Aortic smooth muscle cell (primary cell): Measurements from ENCODE around the gene METTL1. TPM values are rescaled to one million over a fixed set of nuclear protein-coding genes. Genes with fewer than 3 reads are reported as not detected.

Source experiments
- total RNA-seq: library from RNA; depleted of rRNA; stranded (reverse); fragments of >200 nt; gene quantifications from 2 replicates; pipeline ENCODE4 v1.2.3, GENCODE V29; 2014

The METTL1 gene
- total RNA-seq, result 3.6 and 5.5 TPM in 2 replicates

DNA sequence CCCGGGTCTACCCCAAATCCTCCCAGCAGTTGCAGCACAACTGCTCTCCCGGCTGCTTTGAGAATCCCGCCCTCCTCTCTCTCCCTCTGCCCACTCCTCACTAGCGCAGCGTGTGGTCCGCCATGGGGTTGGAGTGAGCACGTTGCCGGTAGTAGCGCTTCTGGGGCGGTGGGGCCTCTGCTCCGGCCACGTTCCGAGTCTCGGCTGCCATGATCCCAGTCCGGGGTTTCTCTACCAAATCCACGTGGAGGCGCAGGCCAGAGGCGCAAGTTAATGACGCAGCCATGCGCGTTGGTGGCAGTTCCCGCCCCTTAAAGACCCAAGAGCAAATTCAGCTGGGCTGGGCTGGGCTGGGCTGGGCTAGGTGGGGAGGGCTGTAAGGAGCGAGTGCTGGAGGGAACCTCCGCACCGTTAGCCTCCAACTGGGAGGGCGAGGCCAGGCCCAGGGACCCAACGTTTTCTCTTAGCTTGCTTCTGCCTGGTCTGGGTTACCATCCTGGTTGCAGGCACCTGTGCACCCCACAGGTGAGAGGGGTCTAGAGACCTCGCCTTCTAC, at the start of gene METTL1:
TSS of gene METTL1 (minus strand) at position 233 of the 556 bp plus-strand sequence. CDS start at position 211, 22 bp downstream.

DNA sequence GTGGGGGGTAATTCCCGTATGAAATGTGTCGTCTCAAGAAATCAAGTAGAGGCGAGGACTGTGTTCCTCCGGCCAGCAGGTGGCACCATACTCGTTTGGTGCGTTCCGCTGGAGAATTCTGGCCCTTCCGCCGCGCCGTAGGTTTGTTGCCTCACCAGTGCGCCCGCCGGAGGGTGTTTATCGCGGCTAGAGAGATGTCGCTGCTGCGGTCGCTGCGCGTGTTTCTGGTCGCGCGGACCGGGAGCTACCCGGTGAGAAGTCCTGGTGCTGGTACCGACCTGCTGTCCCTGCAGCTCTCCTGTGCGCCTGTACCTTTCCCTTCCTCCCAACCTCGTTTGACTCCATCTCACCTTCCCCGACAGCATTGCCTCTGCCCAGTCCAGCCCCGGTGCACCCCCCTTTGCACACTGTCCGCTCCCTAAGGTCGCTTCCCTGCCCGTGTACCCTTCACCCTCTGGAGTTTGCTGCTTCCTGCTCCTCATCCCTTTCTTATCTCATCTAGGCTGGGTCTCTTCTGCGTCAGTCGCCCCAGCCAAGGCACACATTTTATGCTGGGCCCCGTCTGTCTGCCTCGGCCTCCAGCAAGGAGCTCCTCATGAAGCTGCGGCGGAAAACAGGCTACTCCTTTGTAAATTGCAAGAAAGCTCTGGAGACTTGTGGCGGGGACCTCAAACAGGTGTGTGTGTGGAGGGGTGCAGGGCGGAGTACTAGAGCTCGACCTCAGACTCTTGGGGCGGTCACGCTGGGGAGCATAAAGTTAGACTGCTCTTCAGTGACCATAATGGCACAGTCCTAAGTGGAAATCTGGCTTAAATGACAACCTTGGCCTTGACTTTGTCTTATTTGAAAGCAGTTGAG, 10.9 kb upstream of the METTL1 start, which contains the start of gene TSFM:
TSS of gene TSFM (plus strand) at position 180 of the 858 bp plus-strand sequence. CDS start at position 195, 15 bp downstream.

DNA sequence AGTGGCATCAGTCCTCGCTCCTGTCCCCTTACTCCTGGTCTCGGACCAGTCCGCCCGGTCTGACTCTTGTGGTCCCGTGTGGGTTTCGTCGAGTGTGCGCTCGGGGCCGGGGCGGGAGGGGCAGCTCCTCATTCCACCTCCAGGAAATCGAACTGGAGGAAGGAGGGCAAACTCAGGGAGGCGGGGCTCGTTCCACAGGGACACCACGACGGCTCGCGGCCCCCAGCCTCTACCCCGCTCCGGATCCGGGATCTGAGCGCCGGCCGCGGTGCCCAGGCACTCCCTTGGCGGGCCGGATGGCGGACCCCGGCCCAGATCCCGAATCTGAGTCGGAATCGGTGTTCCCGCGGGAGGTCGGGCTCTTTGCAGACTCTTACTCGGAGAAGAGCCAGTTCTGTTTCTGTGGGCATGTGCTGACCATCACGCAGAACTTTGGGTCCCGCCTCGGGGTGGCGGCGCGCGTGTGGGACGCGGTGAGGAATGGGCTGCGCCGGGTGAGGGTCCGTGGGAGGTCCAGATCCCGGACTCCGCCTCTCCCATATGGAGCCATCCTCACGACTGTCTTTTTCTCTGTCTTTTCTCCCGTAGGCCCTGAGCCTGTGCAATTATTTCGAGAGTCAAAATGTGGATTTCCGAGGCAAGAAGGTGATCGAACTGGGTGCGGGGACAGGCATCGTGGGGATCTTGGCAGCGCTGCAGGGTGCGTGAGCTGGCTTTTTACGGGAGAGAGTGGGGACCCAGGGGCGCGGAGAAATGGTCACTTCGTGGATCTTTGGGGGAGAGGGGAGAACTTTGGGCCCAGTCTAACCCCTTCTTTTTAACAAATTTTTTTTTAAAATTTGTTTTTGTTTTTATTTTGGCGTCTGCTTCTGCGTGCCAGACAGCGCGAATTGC, 771 bp upstream of the METTL1 start, which contains the start of gene EEF1AKMT3:
TSS of gene EEF1AKMT3 (plus strand) at position 186 of the 894 bp plus-strand sequence. CDS start at position 297, 111 bp downstream.

DNA sequence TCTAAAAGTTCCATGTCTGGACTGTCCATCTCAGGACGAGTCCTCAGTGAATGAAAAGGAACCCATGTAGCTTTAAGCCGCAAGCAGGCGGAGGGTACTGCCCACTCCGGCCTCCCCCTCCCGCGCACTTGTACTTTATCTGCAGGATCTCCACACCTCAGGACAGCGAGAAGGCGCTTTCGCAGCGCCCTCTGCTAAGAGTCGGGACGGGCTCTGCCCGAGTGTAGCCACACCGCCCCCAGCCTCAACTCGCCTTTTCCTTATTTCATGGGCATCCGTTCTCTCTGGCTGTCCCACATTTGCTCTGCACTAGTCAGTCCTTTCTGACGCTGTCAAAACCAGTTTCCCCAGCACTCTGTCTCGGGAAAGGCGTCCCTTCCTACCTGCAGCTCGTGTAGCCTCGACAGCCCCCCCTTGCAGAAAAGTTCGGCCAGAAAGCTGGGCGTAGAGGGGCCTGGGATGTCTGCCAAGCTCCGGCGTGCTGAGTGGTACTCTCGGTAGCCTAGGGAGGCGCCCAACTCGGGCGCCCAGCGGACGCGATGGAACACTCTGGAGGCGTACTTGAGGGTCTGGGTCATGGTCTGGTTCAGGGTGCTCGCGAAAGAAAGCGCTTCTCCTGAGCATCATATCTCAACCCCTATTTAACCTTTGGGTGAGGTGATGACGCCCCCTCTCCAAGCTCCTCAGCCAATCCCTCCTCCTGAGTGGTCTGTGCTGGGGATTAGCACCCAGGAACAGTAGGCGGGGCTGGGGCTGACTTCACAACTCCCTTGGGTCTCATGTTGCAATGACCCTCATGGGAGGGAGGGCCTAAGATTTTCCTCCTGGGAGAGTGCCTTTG, 5.2 kb downstream of the METTL1 start, which contains the start of gene CYP27B1:
TSS of gene CYP27B1 (minus strand) at position 615 of the 841 bp plus-strand sequence. CDS start at position 578, 37 bp downstream.

DNA sequence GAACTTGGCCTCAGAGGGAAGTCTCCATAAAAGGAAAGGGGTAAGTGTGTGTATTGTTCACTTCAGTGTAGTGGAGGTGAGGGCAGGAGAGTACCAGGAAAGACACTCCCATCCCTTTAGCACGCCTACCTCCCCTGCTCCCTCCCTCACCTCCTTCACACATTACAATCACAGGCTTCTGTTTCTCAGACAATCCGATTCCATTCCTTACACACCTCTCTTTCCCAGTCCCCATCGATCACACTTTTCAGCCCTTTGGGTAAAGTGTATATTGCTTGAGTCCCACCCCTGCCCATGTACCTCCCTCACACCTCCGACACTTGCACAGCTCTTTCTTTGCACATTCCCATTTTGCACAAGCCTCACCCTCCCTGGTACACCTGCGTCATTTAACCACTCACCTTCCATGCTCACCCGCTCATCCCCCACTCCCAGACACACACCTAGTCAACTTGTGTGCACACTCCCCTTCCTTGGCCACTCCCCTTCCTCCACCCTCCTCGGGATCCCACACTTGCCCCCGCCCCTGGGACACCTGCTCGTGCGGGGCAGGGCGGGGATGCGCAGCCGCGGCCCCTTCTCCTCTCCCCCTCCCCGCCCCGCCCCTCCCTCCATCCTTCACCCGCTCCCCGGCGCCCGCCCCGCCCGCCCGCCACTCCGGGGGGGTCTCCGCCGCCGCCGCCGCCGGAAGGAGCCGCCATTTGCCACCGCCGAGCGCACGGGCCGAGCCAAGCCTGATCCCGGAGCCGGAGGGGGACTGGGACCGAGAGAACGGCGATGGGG, 17.3 kb downstream of the METTL1 start, which contains the start of gene MARCHF9:
TSS of gene MARCHF9 (plus strand) at position 693 of the 783 bp plus-strand sequence. CDS start 426 bp downstream, outside the sequence.

DNA sequence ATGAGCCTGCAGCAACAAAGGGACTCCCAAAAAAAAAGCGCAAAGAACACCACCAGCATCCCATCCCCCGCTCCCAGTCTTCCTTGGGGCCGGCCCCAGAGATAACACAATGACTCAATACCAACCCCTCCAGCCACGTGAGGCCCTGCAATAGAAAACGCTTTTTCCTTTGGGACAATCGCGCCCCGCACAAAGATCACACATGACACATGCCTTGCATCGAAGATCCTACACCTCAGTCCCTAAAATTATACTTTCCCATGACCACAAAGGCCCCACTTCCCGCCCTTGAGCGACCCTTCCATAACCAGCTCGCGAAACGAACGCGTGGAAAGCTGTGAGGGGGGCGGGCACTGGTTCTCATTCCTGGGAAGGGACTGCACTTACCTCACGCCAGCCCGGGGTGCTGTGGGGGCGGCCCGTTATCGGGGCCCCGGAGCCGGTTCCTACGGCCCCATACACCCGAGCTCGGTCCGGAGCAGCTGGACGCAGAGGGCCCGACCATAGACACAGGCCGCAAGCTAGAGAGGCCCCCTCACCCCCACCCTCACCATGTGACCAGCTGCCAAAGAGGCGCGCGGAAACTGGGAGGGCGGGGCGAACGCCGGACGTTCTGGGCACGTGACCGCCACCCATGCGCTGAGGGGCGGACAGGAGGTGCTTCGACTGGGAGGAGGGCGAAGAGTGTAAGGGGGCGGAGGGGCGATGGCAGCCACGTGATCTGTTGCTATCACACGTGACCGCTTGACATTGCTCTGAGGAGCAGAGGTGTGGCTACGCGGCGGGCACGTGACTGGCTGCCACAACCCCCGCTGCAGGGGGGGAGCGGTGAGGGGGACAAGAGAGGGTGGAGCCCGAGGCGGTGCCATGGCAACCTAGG, 19.9 kb downstream of the METTL1 start, which contains the start of gene CDK4:
TSS of gene CDK4 (minus strand) at position 523 of the 880 bp plus-strand sequence. CDS start 593 bp downstream, outside the sequence.

DNA sequence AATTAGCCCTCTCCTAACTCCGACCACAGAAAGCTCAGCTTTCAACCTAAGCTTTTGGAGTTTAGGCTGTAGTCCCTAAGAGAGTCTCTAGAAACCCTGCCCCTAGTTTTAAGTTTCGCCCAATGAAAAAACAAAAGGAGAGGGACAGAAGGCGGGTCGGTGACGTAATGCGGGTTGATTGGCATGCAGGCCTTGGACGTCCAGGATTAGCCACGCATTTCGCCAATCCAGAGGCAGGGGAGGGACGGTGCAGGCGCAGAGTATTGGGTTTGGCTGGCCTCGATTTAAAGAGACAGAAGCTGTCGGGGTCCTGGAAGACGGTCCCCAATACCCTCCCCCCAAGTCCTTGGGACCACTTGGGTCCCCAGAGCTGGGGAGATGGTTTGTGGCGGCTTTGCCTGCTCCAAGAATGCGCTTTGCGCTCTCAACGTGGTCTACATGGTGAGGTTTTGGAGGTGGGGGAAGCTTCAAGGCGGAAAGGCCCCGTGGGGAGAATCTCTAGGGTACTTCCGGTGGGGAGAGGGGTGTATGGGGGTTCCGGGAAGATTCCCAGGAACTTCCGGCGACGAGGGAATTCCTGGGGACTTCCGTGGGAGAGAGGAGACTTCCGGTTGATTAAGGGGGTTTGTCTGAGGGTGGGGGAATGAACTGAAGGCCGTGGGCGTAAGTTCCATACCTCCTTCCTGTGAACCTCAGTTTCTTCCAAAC, 27.0 kb downstream of the METTL1 start, which contains the start of gene TSPAN31:
TSS of gene TSPAN31 (plus strand) at position 263 of the 708 bp plus-strand sequence. CDS start at position 379, 116 bp downstream.

DNA sequence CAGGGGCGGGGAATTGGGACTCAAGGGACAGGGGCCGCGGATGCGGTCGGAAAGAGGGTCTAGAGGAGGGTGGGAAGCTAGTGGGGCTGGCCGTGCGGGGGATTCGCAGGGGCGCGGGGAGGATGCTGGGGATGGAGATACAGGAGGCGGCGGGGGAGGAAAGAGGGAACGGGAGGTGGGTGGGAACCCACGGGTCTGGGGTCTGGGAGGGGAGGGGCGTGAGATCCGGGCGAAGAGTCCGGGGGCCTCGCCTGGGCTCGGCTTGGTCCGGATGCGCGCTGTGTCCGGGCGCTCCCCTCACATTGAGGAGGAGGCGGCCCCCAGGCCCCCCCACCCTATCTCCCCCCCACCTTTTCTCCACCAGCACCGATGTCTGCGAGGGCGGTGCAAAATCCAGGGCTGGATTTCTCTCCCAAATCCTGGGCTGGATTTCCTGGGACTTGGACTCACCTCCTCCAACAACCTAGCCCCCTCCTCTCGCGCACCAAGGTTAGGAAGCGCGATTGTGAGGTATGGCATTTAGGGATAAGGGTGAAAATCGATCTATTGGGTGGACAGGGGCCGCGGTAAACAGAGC, 33.2 kb downstream of the METTL1 start, which contains the start of gene AGAP2:
TSS of gene AGAP2 (minus strand) at position 82 of the 577 bp plus-strand sequence. CDS start 496 bp downstream, outside the sequence.

Other genes starting within 250 kb of the METTL1 start
- gene MBD6, start 249.3 kb downstream of the METTL1 start, total RNA-seq, result 4.2 and 9.2 TPM in 2 replicates
- 77.5 and 94.4 TPM in 2 replicates for gene DCTN2, start 224.9 kb downstream of the METTL1 start, total RNA-seq
- 0.06 and 0.26 TPM in 2 replicates for gene KIF5A, start 222.1 kb downstream of the METTL1 start, total RNA-seq
- 13.5 and 18.1 TPM in 2 replicates for gene PIP4K2C, start 180.9 kb downstream of the METTL1 start, total RNA-seq
- 13.2 and 15.7 TPM in 2 replicates for gene DTX3, start 167.3 kb downstream of the METTL1 start, total RNA-seq
- 16.8 and 18.8 TPM in 2 replicates for gene ARHGEF25, start 160.7 kb downstream of the METTL1 start, total RNA-seq
- gene B4GALNT1, start 138.9 kb downstream of the METTL1 start, total RNA-seq, result 1.5 and 2.6 TPM in 2 replicates
- gene OS9, start 78.0 kb downstream of the METTL1 start, total RNA-seq, result 220 and 268 TPM in 2 replicates
- gene AGAP2, start 33.4 kb downstream of the METTL1 start, total RNA-seq, result 0.13 and 0.19 TPM in 2 replicates
- 58.3 and 67.4 TPM in 2 replicates for gene TSPAN31, start 27.1 kb downstream of the METTL1 start, total RNA-seq
- 145 and 155 TPM in 2 replicates for gene CDK4, start 19.8 kb downstream of the METTL1 start, total RNA-seq
- gene MARCHF9, start 17.0 kb downstream of the METTL1 start, total RNA-seq, result 5.8 and 6.6 TPM in 2 replicates
- gene CYP27B1, start 5.0 kb downstream of the METTL1 start, total RNA-seq, result 0.19 and 0.40 TPM in 2 replicates
- 5.2 and 5.4 TPM in 2 replicates for gene EEF1AKMT3, start 509 bp upstream of the METTL1 start, total RNA-seq
- gene TSFM, start 10.7 kb upstream of the METTL1 start, total RNA-seq, result 16.6 and 17.2 TPM in 2 replicates
- 2.4 and 4.6 TPM in 2 replicates for gene AVIL, start 46.6 kb upstream of the METTL1 start, total RNA-seq
- gene CTDSP2, start 74.6 kb upstream of the METTL1 start, total RNA-seq, result 38.3 and 60.7 TPM in 2 replicates
- 3.0 and 5.2 TPM in 2 replicates for gene ATP23, start 169.5 kb upstream of the METTL1 start, total RNA-seq